Neural cell (in vitro differentiated cells): ENCODE results near the gene CDX1.

Source experiments
- CTCF ChIP-seq: fragments of 450-650 bp; IDR thresholded peaks from 2 replicates; pipeline ENCODE4 v1.5.1; 2014; ENCODE audit warnings: antibody characterized with exemption, mild to moderate bottlenecking, moderate library complexity; ENCODE audit not compliant: poor library complexity, severe bottlenecking
- RAD21 ChIP-seq: fragments of 450-650 bp; conservative IDR thresholded peaks from 2 replicates; pipeline ENCODE4 v1.6.1; 2014; ENCODE audit warnings: antibody characterized with exemption, mild to moderate bottlenecking, moderate library complexity
- REST ChIP-seq: IDR thresholded peaks from 2 replicates; pipeline ENCODE4 v1.6.1; 2012; ENCODE audit warnings: borderline replicate concordance

GRCh38 chr5:150123542-150123941 is 43.0 kb upstream of the CDX1 start:
- no peak for TF ChIP-seq REST
- TF ChIP-seq CTCF, result no peak
- TF ChIP-seq RAD21, result no peak
